Heart left ventricle (tissue), 16 donors: ENCODE measurements around the gene SCN2B. TPM values are rescaled to one million over a fixed set of nuclear protein-coding genes. Genes with fewer than 3 reads are reported as not detected.

Source experiments
- ATAC-seq, 4 donors: fragments of 200-7000 bp; cut with Tn5 transposase; one replicate each; pipeline ENCODE4 v1.9.1; 2020 to 2022; ENCODE audit warnings: moderate library complexity in 4 of 4, mild to moderate bottlenecking in 3 of 4, moderate number of reproducible peaks in 1 of 4
- DNase-seq, 5 donors: peaks; one replicate each; pipeline ENCODE4 v3.0.0-alpha.2; 2020
- H3K27ac ChIP-seq, 12 donors: fragments of 200-600 bp; sonication (generic) in 4 of 12; one replicate each; pipeline versions ENCODE4 v1.5.0 to v1.8.0; 2016 to 2022; ENCODE audit warnings: mild to moderate bottlenecking in 2 of 12
- H3K27me3 ChIP-seq, 9 donors: fragments of 200-600 bp; sonication (generic) in 2 of 9; one replicate each; pipeline versions ENCODE4 v1.5.1 to v1.8.0; 2016 to 2022; ENCODE audit warnings: mild to moderate bottlenecking in 3 of 9
- H3K36me3 ChIP-seq, 9 donors: fragments of 200-600 bp; sonication (generic) in 2 of 9; one replicate each; pipeline versions ENCODE4 v1.5.0 to v1.8.0; 2018 to 2022; ENCODE audit warnings: mild to moderate bottlenecking in 2 of 9
- H3K4me1 ChIP-seq, 12 donors: fragments of 200-600 bp; sonication (generic) in 4 of 12; one replicate each; pipeline versions ENCODE4 v1.5.0 to v1.8.0; 2016 to 2022; ENCODE audit warnings: mild to moderate bottlenecking in 3 of 12
- H3K4me3 ChIP-seq, 12 donors: fragments of 200-600 bp; sonication (generic) in 4 of 12; one replicate each; pipeline versions ENCODE4 v1.5.0 to v1.8.0; 2017 to 2022; ENCODE audit warnings: mild to moderate bottlenecking in 9 of 12, moderate library complexity in 4 of 12
- H3K9me3 ChIP-seq, 12 donors: fragments of 200-600 bp; sonication (generic) in 4 of 12; one replicate each; pipeline versions ENCODE4 v1.5.0 to v1.8.0; 2016 to 2022; ENCODE audit warnings: mild to moderate bottlenecking in 1 of 12
- POLR2A ChIP-seq, 2 donors: fragments of 450-650 bp; IDR thresholded peaks; one replicate each; pipeline ENCODE4 v1.6.1; 2017; ENCODE audit warnings: antibody characterized with exemption in 2 of 2, mild to moderate bottlenecking in 2 of 2, moderate library complexity in 2 of 2
- WGBS, 4 donors: extraction: QIAGEN DNeasy Blood & Tissue Kit in 2 of 4; methylation state at CpG; one replicate each; pipeline versions ENCODE4 v1.1.5 to v1.1.7; 2013 to 2018; 5-methylcytosine and 5-hydroxymethylcytosine counted together
- intact Hi-C, 10 donors: fragments of 100-400 bp; cut with DNase I; formaldehyde crosslinking; loops; one replicate each; pipeline versions ENCODE4 v1.11.1 to v1.14.2; 2022
- polyA plus RNA-seq, 2 donors: library from polyadenylated mRNA; stranded (reverse); fragments of 200-250 nt; gene quantifications; one replicate each; pipeline ENCODE4 v1.2.3, GENCODE V29; 2013
- total RNA-seq, 9 donors: library from RNA; depleted of rRNA in 2 of 9; stranded (reverse); fragments of >200 nt in 2 of 9; fragmentation: NEBNext Ultra II Directional in 3 of 9; extraction: Animal tissue kit (Norgen Biotek cat#: 25700) in 3 of 9; gene quantifications; one replicate each; pipeline versions ENCODE4 v1.1.0 to v1.2.4, GENCODE V29; 2016 to 2023
- TF ChIP-seq, protein P1 (sequence below), 12 donors: fragments of 200-600 bp; sonication (generic) in 4 of 12; IDR thresholded peaks; one replicate each; pipeline versions ENCODE4 v1.5.0 to v1.8.0; 2018 to 2022; ENCODE audit warnings: antibody characterized with exemption in 12 of 12, mild to moderate bottlenecking in 5 of 12
- donor health status: ischemic (EF 13 %, LVEDD 7.1; RV severe dilation, severe dysfunction).
- donor health status: healthy with polysubstance abuse.
- donor health status: DM: no; HTN: yes; CAD: no.
- donor health status: DM: no; HTN: no; CAD: no.
- donor health status: ischemic (EF 25% LVEDD 6.9; RV normal size, moderate dysfunction).
- donor health status: ischemic (EF 25% LVEDD 5.7; RV mildly dilated, moderate dysfunction).
- donor health status: healthy.
- donor health status: DM: yes; HTN: yes; CAD: no.
- donor health status: ischemic (EF 35%, LVEDD 5.7; RV mildly dilated, moderate dysfunction).
- donor health status: nonischemic (EF 11% LVEDD 7.7; RV severe dilation, severe dysfunction).
- donor health status: DM: yes; HTN: yes; CAD: no.
- donor health status: PGD.
- donor health status: ischemic (EF 29% LVEDD 5.4; RV normal size, mild dysfunction).
- donor health status: nonischemic (EF 23%, LVEDD 6.1; RV moderate dilation, normal function).

The SCN2B gene
- total and polyA plus RNA-seq, 11 donors: 3.6 to 32.5 (median 11.8) TPM

DNA sequence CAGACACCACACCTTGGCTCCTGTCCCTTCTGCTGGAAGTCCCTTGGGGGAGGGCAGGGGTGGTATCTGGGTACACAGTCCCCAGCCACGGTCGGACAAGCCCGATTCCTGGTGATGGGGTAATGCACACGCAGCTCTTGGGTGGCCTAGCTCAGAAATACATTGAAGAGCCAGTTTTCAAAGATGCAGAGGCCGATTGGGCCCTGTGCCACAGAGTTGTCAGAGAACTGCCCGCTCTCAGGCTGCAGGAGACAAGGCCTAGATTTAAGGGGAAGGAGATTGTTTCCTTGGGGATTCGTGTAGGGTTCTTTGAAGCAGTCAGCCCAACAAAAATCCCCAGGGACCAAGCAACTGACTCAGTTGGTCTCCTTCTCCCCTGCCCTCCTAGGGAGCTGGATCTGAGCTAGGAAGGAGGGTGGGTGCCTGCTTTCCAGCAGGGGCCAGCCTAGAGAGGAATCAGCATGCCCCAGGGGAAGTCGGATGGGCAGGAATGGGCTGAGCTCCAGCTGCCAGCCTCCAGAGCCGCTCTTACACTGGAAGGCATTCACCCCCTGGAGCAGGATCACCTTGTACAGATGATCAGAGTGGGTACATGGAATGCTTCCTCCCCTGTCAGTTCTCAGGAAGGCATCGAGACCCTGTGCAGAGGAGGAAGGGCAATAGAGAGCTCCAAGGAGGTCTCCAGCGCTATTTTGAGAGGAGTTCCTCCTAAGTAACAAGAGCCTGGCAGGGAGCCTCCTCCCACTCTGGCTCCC is 20.5 kb downstream of the SCN2B start:
- TF ChIP-seq POLR2A (IDR thresholded peaks at IDR 0.05): no peak
- TF ChIP-seq, protein P1, sequence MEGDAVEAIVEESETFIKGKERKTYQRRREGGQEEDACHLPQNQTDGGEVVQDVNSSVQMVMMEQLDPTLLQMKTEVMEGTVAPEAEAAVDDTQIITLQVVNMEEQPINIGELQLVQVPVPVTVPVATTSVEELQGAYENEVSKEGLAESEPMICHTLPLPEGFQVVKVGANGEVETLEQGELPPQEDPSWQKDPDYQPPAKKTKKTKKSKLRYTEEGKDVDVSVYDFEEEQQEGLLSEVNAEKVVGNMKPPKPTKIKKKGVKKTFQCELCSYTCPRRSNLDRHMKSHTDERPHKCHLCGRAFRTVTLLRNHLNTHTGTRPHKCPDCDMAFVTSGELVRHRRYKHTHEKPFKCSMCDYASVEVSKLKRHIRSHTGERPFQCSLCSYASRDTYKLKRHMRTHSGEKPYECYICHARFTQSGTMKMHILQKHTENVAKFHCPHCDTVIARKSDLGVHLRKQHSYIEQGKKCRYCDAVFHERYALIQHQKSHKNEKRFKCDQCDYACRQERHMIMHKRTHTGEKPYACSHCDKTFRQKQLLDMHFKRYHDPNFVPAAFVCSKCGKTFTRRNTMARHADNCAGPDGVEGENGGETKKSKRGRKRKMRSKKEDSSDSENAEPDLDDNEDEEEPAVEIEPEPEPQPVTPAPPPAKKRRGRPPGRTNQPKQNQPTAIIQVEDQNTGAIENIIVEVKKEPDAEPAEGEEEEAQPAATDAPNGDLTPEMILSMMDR (IDR thresholded peaks at IDR 0.05): no peak
- no peak overlapping the region for H3K27ac ChIP-seq
- peaks cover 0 to 30% (median 8%) of the 10 kb centered on the region in 12 donors for H3K4me1 ChIP-seq
- H3K9me3 ChIP-seq: no peaks in the 10 kb centered on the region
- peak overlapping the region in 1 of 12 donors; percentile 21 for H3K4me3 ChIP-seq
- ATAC-seq: no peak
- H3K27me3 ChIP-seq: peaks cover 0 to 60% (median 5%) of the 10 kb centered on the region in 9 donors
- WGBS, 4 donors: 51 to 65% (median 61%) methylated on average over 7 to 11 of the region's 11 CpGs
- DNase-seq: peak in 1 of 5 donors; percentile 46
- intact Hi-C loops: no loop called here
- H3K36me3 ChIP-seq: no peaks in the 10 kb centered on the region

DNA sequence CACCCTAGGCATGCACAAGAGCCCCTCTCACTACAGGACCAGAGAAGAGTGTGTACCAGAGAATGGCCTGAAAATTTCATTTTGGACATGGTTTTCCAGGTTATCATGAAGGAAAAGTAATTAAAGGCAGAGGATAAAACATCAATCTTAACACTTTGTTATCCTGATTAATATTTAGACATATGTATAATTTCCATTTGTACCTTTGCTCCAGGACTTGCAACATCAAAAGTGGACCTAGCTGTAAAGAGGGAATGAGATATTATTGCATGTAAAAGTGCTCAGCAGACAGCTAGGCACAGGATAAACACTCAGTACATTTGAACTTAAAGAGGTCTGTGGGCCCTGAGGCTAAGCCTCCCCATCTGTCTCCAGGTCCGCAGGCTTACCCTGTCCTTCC is 21.8 kb downstream of the SCN2B start:
- no peak overlapping the region for H3K4me3 ChIP-seq
- H3K4me1 ChIP-seq: peaks cover 0 to 30% (median 8%) of the 10 kb centered on the region in 12 donors
- intact Hi-C loops: loop anchor here in 1 of 10 donors (5.0 kb wide), 1 partner anchor 138 kb away; no protein-coding TSS in a partner anchor
- DNase-seq (no peak), ATAC-seq (no peak)
- TF ChIP-seq, protein P1 (IDR thresholded peaks at IDR 0.05): no peak
- TF ChIP-seq POLR2A (IDR thresholded peaks at IDR 0.05): no peak
- no peaks in the 10 kb centered on the region for H3K36me3 ChIP-seq
- no peaks in the 10 kb centered on the region for H3K9me3 ChIP-seq
- no peak overlapping the region for H3K27ac ChIP-seq
- H3K27me3 ChIP-seq: peaks cover 0 to 60% (median 5%) of the 10 kb centered on the region in 9 donors
- WGBS, 4 donors: 88 to 96% (median 94%) methylated on average over 1 of the region's 1 CpG

DNA sequence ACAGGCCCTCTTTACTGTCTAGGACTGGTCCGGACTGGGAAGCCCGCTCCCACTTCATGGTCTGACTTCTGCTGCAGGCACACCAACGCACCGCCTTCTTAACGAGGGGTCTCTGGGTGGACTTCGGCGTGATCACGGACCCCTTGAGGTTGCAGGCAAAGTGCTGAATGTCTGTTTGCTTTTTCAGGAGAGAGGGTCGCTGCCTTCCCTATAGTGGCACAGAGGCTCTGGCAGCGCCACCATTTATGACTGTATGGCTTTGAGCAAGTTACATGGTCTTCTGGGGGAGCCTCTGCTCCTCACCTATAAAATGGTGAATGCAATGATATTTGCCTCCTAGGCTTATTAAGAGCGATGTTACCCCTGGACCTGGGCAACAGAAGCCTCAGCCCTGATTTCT is 22.5 kb downstream of the SCN2B start:
- 94 to 96% (median 94%) methylated on average over 11 of the region's 11 CpGs for WGBS, 4 donors
- Histone ChIP-seq H3K9me3 (no peaks in the 10 kb centered on the region), H3K4me1 (peaks cover 0 to 34% (median 9%) of the 10 kb centered on the region in 12 donors), H3K27me3 (peaks cover 0 to 60% (median 5%) of the 10 kb centered on the region in 9 donors), H3K36me3 (no peaks in the 10 kb centered on the region), H3K27ac (no peak overlapping the region), H3K4me3 (no peak overlapping the region)
- TF ChIP-seq POLR2A (IDR thresholded peaks at IDR 0.05): no peak
- TF ChIP-seq, protein P1 (IDR thresholded peaks at IDR 0.05): no peak
- no peak for ATAC-seq
- intact Hi-C loops: loop anchor here in 1 of 10 donors (5.0 kb wide), 1 partner anchor 138 kb away; no protein-coding TSS in a partner anchor
- peak in 1 of 5 donors; percentile 42 for DNase-seq

DNA sequence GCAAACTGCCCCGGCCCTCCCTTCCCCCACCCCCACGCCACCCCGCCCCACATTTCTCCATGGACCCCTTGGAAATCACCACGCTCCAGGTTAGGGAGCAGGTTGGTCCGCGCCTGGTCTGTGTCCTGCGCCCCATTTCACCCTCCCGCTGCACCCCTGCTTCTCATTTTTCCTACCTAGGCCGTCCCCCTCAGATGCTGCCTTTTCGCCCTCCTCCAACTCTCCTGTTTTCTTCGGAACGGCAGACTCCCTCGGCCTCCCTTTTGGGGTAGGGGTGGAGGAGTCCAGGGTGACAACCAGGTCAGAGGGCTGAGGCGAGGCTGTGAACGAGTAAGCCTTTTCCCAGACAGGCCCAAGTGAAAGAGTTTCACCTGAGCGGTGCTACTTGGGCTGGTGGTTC is 22.9 kb downstream of the SCN2B start:
- H3K9me3 ChIP-seq: no peaks in the 10 kb centered on the region
- DNase-seq (peak in 1 of 5 donors; percentile 43), ATAC-seq (no peak)
- peak overlapping the region in 11 of 12 donors; percentile 40 to 72 (median 58) for H3K4me3 ChIP-seq
- H3K27ac ChIP-seq: no peak overlapping the region
- 43 to 61% (median 51%) methylated on average over 14 to 16 of the region's 16 CpGs for WGBS, 4 donors
- H3K27me3 ChIP-seq: peaks cover 0 to 60% (median 5%) of the 10 kb centered on the region in 9 donors
- H3K36me3 ChIP-seq: no peaks in the 10 kb centered on the region
- peaks cover 0 to 34% (median 10%) of the 10 kb centered on the region in 12 donors for H3K4me1 ChIP-seq
- TF ChIP-seq POLR2A (IDR thresholded peaks at IDR 0.05): no peak
- TF ChIP-seq, protein P1 (IDR thresholded peaks at IDR 0.05): no peak
- intact Hi-C loops: loop anchor here in 1 of 10 donors (5.0 kb wide), 1 partner anchor 139 kb away; no protein-coding TSS in a partner anchor
